ENCODE measurements around the gene GEMIN7. TPM values are rescaled to one million over a fixed set of nuclear protein-coding genes. Genes with fewer than 3 reads are reported as not detected.

The GEMIN7 gene
- total and polyA plus RNA-seq, 2 of the 13 experiments (the other 11 are each of a cell fraction or from before 2014, with no cell fraction given), result 24.1 to 30.6 TPM

GRCh38 chr19:45130236-45130635 is 51.2 kb downstream of the GEMIN7 start:
- POLR2A ChIA-PET, result no interaction called here
- H3K4me2 ChIP-seq (ENCODE audit: low read depth, low read length), result peak overlapping the region; percentile 62
- peaks cover 44% of the 10 kb centered on the region for H3K79me2 ChIP-seq (ENCODE audit: insufficient read depth, low read length)
- FAIRE-seq, result no peak
- peaks cover 36% of the 10 kb centered on the region for H3K4me1 ChIP-seq (ENCODE audit: insufficient read depth, low read length)
- in situ Hi-C loops (cut with HindIII; ENCODE audit: extremely low pct_ligation_motif_present, low pct_unique_long_range_greater_than_20kb) (no loop called here), intact Hi-C loops (cut with micrococcal nuclease; ENCODE audit: unreplicated experiment) (no loop called here)
- no TSS peak for BruUV-seq (replicated peaks)
- H3K36me3 ChIP-seq (replicated peaks in 1 of 2; ENCODE audit: control insufficient read depth in 1 of 2, insufficient read depth in 2 of 2, low read length in 2 of 2), result peaks cover 6 to 15% of the 10 kb centered on the region in 2 experiments; a peak in 3 of 5 replicates
- H3K4me3 ChIP-seq (replicated peaks in 1 of 3; ENCODE audit: insufficient read depth in 1 of 3, low read depth in 2 of 3, low read length in 3 of 3), result peak overlapping the region in 1 of 3 experiments; percentile 27; a peak in 1 of 6 replicates
- peaks cover 19% of the 10 kb centered on the region; the same call in 1 of the 2 replicates for H4K20me1 ChIP-seq (ENCODE audit: insufficient read depth, low read length)
- CTCF ChIA-PET (ENCODE audit: low intra/inter-chr PET ratio, low total read pairs), result interaction anchor here (2.0 kb wide), 1 partner anchor 113 kb away, joined by 8 read pairs; no protein-coding TSS in a partner anchor
- peak; percentile 23 for DNase-seq (ENCODE audit: low spot score)
- no peak overlapping the region for H3K9ac ChIP-seq (ENCODE audit: insufficient read depth, low read depth, low read length)
- WGBS (ENCODE audit: low lambda C conversion rate), result 17% methylated on average over 3 of the region's 13 CpGs
- no peaks in the 10 kb centered on the region for H3K27me3 ChIP-seq (ENCODE audit: control insufficient read depth in 1 of 2, insufficient read depth in 2 of 2, low read length in 2 of 2)
- no peak overlapping the region for H2AFZ ChIP-seq (ENCODE audit: low read length)
- no peaks in the 10 kb centered on the region for H3K9me3 ChIP-seq (ENCODE audit: low read length)
- ATAC-seq, result peak; percentile 52
- peak overlapping the region; percentile 60 for H3K27ac ChIP-seq (ENCODE audit: extremely low read length, insufficient read depth, low read length)
- TF ChIP-seq ZMYM3 (CRISPR knock-in tag; IDR thresholded peaks at IDR 0.05) (no peak), ZNF629 (CRISPR knock-in tag; conservative IDR thresholded peaks at IDR 0.05) (no peak), HOXA3 (CRISPR knock-in tag; IDR thresholded peaks at IDR 0.05) (peak; percentile 62), MED1 (CRISPR knock-in tag; IDR thresholded peaks at IDR 0.05) (no peak), LRRFIP1 (CRISPR knock-in tag; conservative IDR thresholded peaks at IDR 0.05) (no peak), TRIM24 (CRISPR knock-in tag; IDR thresholded peaks at IDR 0.05) (no peak), ZNF761 (CRISPR knock-in tag; conservative IDR thresholded peaks at IDR 0.05) (no peak), AKAP8 (CRISPR knock-in tag; IDR thresholded peaks at IDR 0.05) (no peak), STAG1 (CRISPR knock-in tag; IDR thresholded peaks at IDR 0.05) (no peak), RXRA (CRISPR knock-in tag; IDR thresholded peaks at IDR 0.05) (peak; percentile 21; the same call in 1 of the 2 replicates), DPF2 (CRISPR knock-in tag; IDR thresholded peaks at IDR 0.05; ENCODE audit: borderline replicate concordance, low read depth) (no peak), TFE3 (CRISPR knock-in tag; IDR thresholded peaks at IDR 0.05) (no peak), ZNF367 (CRISPR knock-in tag; IDR thresholded peaks at IDR 0.05; ENCODE audit: borderline replicate concordance) (no peak), SP2 (CRISPR knock-in tag; IDR thresholded peaks at IDR 0.05) (no peak), ZSCAN5A (CRISPR knock-in tag; IDR thresholded peaks at IDR 0.05; ENCODE audit: borderline replicate concordance) (no peak)
- TF ChIP-seq, protein P1, sequence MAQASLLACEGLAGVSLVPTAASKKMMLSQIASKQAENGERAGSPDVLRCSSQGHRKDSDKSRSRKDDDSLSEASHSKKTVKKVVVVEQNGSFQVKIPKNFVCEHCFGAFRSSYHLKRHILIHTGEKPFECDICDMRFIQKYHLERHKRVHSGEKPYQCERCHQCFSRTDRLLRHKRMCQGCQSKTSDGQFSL (CRISPR knock-in tag; IDR thresholded peaks at IDR 0.05), result no peak
- TF ChIP-seq, protein P2, sequence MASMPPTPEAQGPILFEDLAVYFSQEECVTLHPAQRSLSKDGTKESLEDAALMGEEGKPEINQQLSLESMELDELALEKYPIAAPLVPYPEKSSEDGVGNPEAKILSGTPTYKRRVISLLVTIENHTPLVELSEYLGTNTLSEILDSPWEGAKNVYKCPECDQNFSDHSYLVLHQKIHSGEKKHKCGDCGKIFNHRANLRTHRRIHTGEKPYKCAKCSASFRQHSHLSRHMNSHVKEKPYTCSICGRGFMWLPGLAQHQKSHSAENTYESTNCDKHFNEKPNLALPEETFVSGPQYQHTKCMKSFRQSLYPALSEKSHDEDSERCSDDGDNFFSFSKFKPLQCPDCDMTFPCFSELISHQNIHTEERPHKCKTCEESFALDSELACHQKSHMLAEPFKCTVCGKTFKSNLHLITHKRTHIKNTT (CRISPR knock-in tag; IDR thresholded peaks at IDR 0.05), result no peak
